ENCODE results near the gene FAM229A. TPM values are rescaled to one million over a fixed set of nuclear protein-coding genes. Genes with fewer than 3 reads are reported as not detected.

The FAM229A gene
- total RNA-seq, 2 experiments from 2014 or later = 8.2 to 8.5 TPM

GRCh38 chr1:32393832-32394140 lies 31.5 kb upstream of the FAM229A start:
- H3K9me3 Mint-ChIP-seq = no peaks in the 10 kb centered on the region
- peak overlapping the region; percentile 97 for H3K27ac Mint-ChIP-seq
- POLR2A ChIA-PET = no interaction called here
- H3K4me3 Mint-ChIP-seq = peak overlapping the region; percentile 97
- peak; percentile 48 for DNase-seq
- H3K36me3 Mint-ChIP-seq (ENCODE audit: low read depth) = peaks cover 3% of the 10 kb centered on the region
- peaks cover 3% of the 10 kb centered on the region for H3K27me3 Mint-ChIP-seq
- H3K4me1 Mint-ChIP-seq = peaks cover 30% of the 10 kb centered on the region
- CTCF ChIA-PET = interaction anchor here (0.9 to 1.8 kb wide), 6 partner anchors 10 to 380 kb away, joined by 3 to 5 read pairs (median 4); partner anchors contain the start of gene KHDRBS1

- H3K4me3 Mint-ChIP-seq = peak overlapping the region; percentile 97
- peaks cover 3% of the 10 kb centered on the region for H3K27me3 Mint-ChIP-seq
- H3K4me1 Mint-ChIP-seq = peaks cover 30% of the 10 kb centered on the region
- H3K9me3 Mint-ChIP-seq = no peaks in the 10 kb centered on the region
- POLR2A ChIA-PET = no interaction called here
- peak overlapping the region; percentile 97 for H3K27ac Mint-ChIP-seq
- CTCF ChIA-PET = interaction anchor here (1.8 kb wide), 1 partner anchor 34 kb away, joined by 5 read pairs; no protein-coding TSS in a partner anchor
- peaks cover 3% of the 10 kb centered on the region for H3K36me3 Mint-ChIP-seq (ENCODE audit: low read depth)
- DNase-seq = no peak
Observed at GRCh38 chr1:32393136-32393535, 30.9 kb upstream of the FAM229A start.

- no peaks in the 10 kb centered on the region for H3K9me3 Mint-ChIP-seq
- no peak overlapping the region for H3K4me3 Mint-ChIP-seq
- H3K4me1 Mint-ChIP-seq = peaks cover 34% of the 10 kb centered on the region
- H3K36me3 Mint-ChIP-seq (ENCODE audit: low read depth) = peaks cover 5% of the 10 kb centered on the region
- H3K27me3 Mint-ChIP-seq = peaks cover 3% of the 10 kb centered on the region
- ChIA-PET CTCF (no interaction called here), POLR2A (interaction anchor here (0.6 kb wide), 2 partner anchors 40 to 376 kb away, joined by 3 to 10 read pairs; no protein-coding TSS in a partner anchor)
- no peak for DNase-seq
- H3K27ac Mint-ChIP-seq = no peak overlapping the region
Observed at GRCh38 chr1:32392325-32392724, 30.0 kb upstream of the FAM229A start.

- Mint-ChIP-seq H3K4me1 (peaks cover 41% of the 10 kb centered on the region), H3K4me3 (no peak overlapping the region), H3K27ac (no peak overlapping the region)
Observed at GRCh38 chr1:32390904-32391870, 28.9 kb upstream of the FAM229A start.

GRCh38 chr1:32388641-32389040 lies 26.4 kb upstream of the FAM229A start:
- H3K36me3 Mint-ChIP-seq (ENCODE audit: low read depth) = peaks cover 18% of the 10 kb centered on the region
- H3K4me3 Mint-ChIP-seq = no peak overlapping the region
- peaks cover 26% of the 10 kb centered on the region for H3K4me1 Mint-ChIP-seq
- ChIA-PET POLR2A (no interaction called here), CTCF (interaction anchor here (0.5 to 0.9 kb wide), 2 partner anchors 128 to 306 kb away, joined by 3 read pairs; no protein-coding TSS in a partner anchor)
- no peaks in the 10 kb centered on the region for H3K9me3 Mint-ChIP-seq
- H3K27ac Mint-ChIP-seq = no peak overlapping the region
- no peaks in the 10 kb centered on the region for H3K27me3 Mint-ChIP-seq
- no peak for DNase-seq

More at GRCh38 chr1:32390904-32391870, 28.9 kb upstream of the FAM229A start:
- DNase-seq = no peak
- Mint-ChIP-seq H3K27me3 (no peaks in the 10 kb centered on the region), H3K9me3 (no peaks in the 10 kb centered on the region), H3K36me3 (ENCODE audit: low read depth) (peaks cover 13% of the 10 kb centered on the region)
- CTCF ChIA-PET = interaction anchor here (1.2 to 1.5 kb wide), 2 partner anchors 10 to 15 kb away, joined by 3 read pairs; no protein-coding TSS in a partner anchor
- POLR2A ChIA-PET = interaction anchor here (0.6 kb wide), 2 partner anchors 39 to 375 kb away, joined by 3 to 10 read pairs; no protein-coding TSS in a partner anchor

- CTCF ChIA-PET = interaction anchor here (0.6 to 0.8 kb wide), 2 partner anchors 13 to 257 kb away, joined by 3 read pairs; no protein-coding TSS in a partner anchor
- H3K4me3 Mint-ChIP-seq = no peak overlapping the region
- POLR2A ChIA-PET = no interaction called here
- H3K9me3 Mint-ChIP-seq = no peaks in the 10 kb centered on the region
- H3K27ac Mint-ChIP-seq = no peak overlapping the region
- no peak for DNase-seq
- peaks cover 12% of the 10 kb centered on the region for H3K4me1 Mint-ChIP-seq
- H3K27me3 Mint-ChIP-seq = no peaks in the 10 kb centered on the region
- peaks cover 21% of the 10 kb centered on the region for H3K36me3 Mint-ChIP-seq (ENCODE audit: low read depth)
Observed at GRCh38 chr1:32386676-32387392, 24.5 kb upstream of the FAM229A start.

- Mint-ChIP-seq H3K27me3 (no peaks in the 10 kb centered on the region), H3K4me3 (no peak overlapping the region), H3K9me3 (no peaks in the 10 kb centered on the region), H3K36me3 (ENCODE audit: low read depth) (peaks cover 34% of the 10 kb centered on the region), H3K4me1 (no peaks in the 10 kb centered on the region), H3K27ac (no peak overlapping the region)
- CTCF ChIA-PET = interaction anchor here (1.4 to 1.7 kb wide), 2 partner anchors 8 to 29 kb away, joined by 5 read pairs; no protein-coding TSS in a partner anchor
- POLR2A ChIA-PET = no interaction called here
- DNase-seq = no peak
Observed at GRCh38 chr1:32380057-32380456, 17.8 kb upstream of the FAM229A start.

GRCh38 chr1:32377541-32378220 lies 15.4 kb upstream of the FAM229A start:
- no peaks in the 10 kb centered on the region for H3K27me3 Mint-ChIP-seq
- H3K9me3 Mint-ChIP-seq = no peaks in the 10 kb centered on the region
- ChIA-PET CTCF (interaction anchor here (0.6 to 1.0 kb wide), 2 partner anchors 23 to 34 kb away, joined by 3 to 4 read pairs; no protein-coding TSS in a partner anchor), POLR2A (no interaction called here)
- DNase-seq = no peak
- peaks cover 7% of the 10 kb centered on the region for H3K4me1 Mint-ChIP-seq
- peaks cover 40% of the 10 kb centered on the region for H3K36me3 Mint-ChIP-seq (ENCODE audit: low read depth)
- no peak overlapping the region for H3K4me3 Mint-ChIP-seq
- peak overlapping the region; percentile 71 for H3K27ac Mint-ChIP-seq

- no peak for DNase-seq
- ChIA-PET CTCF (interaction anchor here (0.9 to 1.1 kb wide), 2 partner anchors 15 to 18 kb away, joined by 3 read pairs; partner anchors contain the start of gene BSDC1), POLR2A (no interaction called here)
- H3K4me3 Mint-ChIP-seq = no peak overlapping the region
- H3K36me3 Mint-ChIP-seq (ENCODE audit: low read depth) = peaks cover 48% of the 10 kb centered on the region
- no peak overlapping the region for H3K27ac Mint-ChIP-seq
- no peaks in the 10 kb centered on the region for H3K27me3 Mint-ChIP-seq
- H3K4me1 Mint-ChIP-seq = peaks cover 20% of the 10 kb centered on the region
- H3K9me3 Mint-ChIP-seq = no peaks in the 10 kb centered on the region
Observed at GRCh38 chr1:32376199-32376598, 13.9 kb upstream of the FAM229A start.

- H3K27ac Mint-ChIP-seq = no peak overlapping the region
- H3K9me3 Mint-ChIP-seq = no peaks in the 10 kb centered on the region
- POLR2A ChIA-PET = no interaction called here
- H3K4me3 Mint-ChIP-seq = no peak overlapping the region
- DNase-seq = no peak
- H3K27me3 Mint-ChIP-seq = no peaks in the 10 kb centered on the region
- CTCF ChIA-PET = no interaction called here
- peaks cover 42% of the 10 kb centered on the region for H3K36me3 Mint-ChIP-seq (ENCODE audit: low read depth)
- H3K4me1 Mint-ChIP-seq = peaks cover 20% of the 10 kb centered on the region
Observed at GRCh38 chr1:32373996-32374592, 11.8 kb upstream of the FAM229A start.

GRCh38 chr1:32372149-32372756 lies 10.0 kb upstream of the FAM229A start:
- DNase-seq = peak; percentile 69
- Mint-ChIP-seq H3K36me3 (ENCODE audit: low read depth) (peaks cover 30% of the 10 kb centered on the region), H3K27ac (peak overlapping the region; percentile 67), H3K4me1 (peaks cover 20% of the 10 kb centered on the region), H3K27me3 (no peaks in the 10 kb centered on the region), H3K9me3 (no peaks in the 10 kb centered on the region), H3K4me3 (no peak overlapping the region)
- CTCF ChIA-PET = interaction anchor here (0.7 to 1.7 kb wide), 14 partner anchors 8 to 192 kb away, joined by 3 to 11 read pairs (median 4); partner anchors contain the start of genes FAM229A, TSSK3 and TXLNA
- POLR2A ChIA-PET = no interaction called here

Data from activated CD4-positive, alpha-beta T cell treated with anti-CD3 and anti-CD28 coated beads, Interleukin-2, amount 10 ng/mL, durations not matched to agents 7 days and 5 days (primary cell).